IMR-90 (cell line): ENCODE data around the gene LRRC47. TPM values are rescaled to one million over a fixed set of nuclear protein-coding genes. Genes with fewer than 3 reads are reported as not detected.
"Not testable (repeated sequence)": the region's sequence is repeated elsewhere in the genome, so short reads cannot be mapped to it uniquely, and the experiment has no call there.

Experiments used
- ATAC-seq: fragments of 200-7000 bp; cut with Tn5 transposase; 2 replicates; pipeline ENCODE4 v1.9.1; 2020; ENCODE audit warnings: low read depth, mild to moderate bottlenecking, moderate library complexity
- BruUV-seq: library from RNA; stranded (reverse); fragments of 400-500 nt; replicated peaks from 2 replicates; lab custom pipeline; 2021; lab: Mats Ljungman, UMichigan
- CTCF ChIA-PET: fragments of 300-600 bp; formaldehyde crosslinking; extraction: SDS; loops from one replicate; lab custom pipeline; 2021; ENCODE audit warnings: antibody characterized with exemption; lab: Yijun Ruan, JAX
- POLR2A ChIA-PET: fragments of 300-600 bp; sonication (Branson Sonifier 250); formaldehyde crosslinking; loops from one replicate; lab custom pipeline; 2022; ENCODE audit warnings: antibody characterized with exemption; ENCODE audit not compliant: unreplicated experiment; lab: Charles Lee
- DNase-seq: peaks from one replicate; pipeline ENCODE4 v3.0.0; 2013
- H2AFZ ChIP-seq: replicated peaks from 2 replicates; pipeline ENCODE3; 2013; ENCODE audit warnings: low read length, mild to moderate bottlenecking; ENCODE audit not compliant: poor library complexity
- H2AK5ac ChIP-seq: 2 replicates; pipeline ENCODE4 v1.6.1; 2013; ENCODE audit warnings: low read depth, low read length, inconsistent platforms
- H2AK9ac ChIP-seq: replicated peaks from 2 replicates; pipeline ENCODE3; 2013; ENCODE audit warnings: mild to moderate bottlenecking, low read depth, low read length, moderate library complexity; ENCODE audit not compliant: poor library complexity
- H2BK120ac ChIP-seq: 2 replicates; pipeline ENCODE4 v1.6.1; 2013; ENCODE audit warnings: low read depth, low read length, inconsistent platforms
- H2BK15ac ChIP-seq: 3 replicates; pipeline ENCODE4 v1.6.1; 2013; ENCODE audit warnings: low read depth, low read length, inconsistent platforms
- H2BK20ac ChIP-seq: 2 replicates; pipeline ENCODE4 v1.6.1; 2013; ENCODE audit warnings: low read depth, mild to moderate bottlenecking, inconsistent platforms, low read length, moderate library complexity
- H2BK5ac ChIP-seq: 2 replicates; pipeline ENCODE4 v1.6.1; 2013; ENCODE audit warnings: mild to moderate bottlenecking, low read depth, low read length, inconsistent platforms; ENCODE audit not compliant: poor library complexity, severe bottlenecking
- H3K14ac ChIP-seq: replicated peaks from 2 replicates; pipeline ENCODE4 v1.6.1; 2013; ENCODE audit warnings: low read depth, low read length, inconsistent platforms
- H3K18ac ChIP-seq: 2 replicates; pipeline ENCODE4 v1.6.1; 2013; ENCODE audit warnings: low read depth, low read length, control low read depth
- H3K23ac ChIP-seq: 2 replicates; pipeline ENCODE4 v1.6.1; 2013; ENCODE audit warnings: low read depth, low read length, inconsistent platforms
- H3K27ac ChIP-seq: 2 replicates; pipeline ENCODE4 v1.5.1; 2013; ENCODE audit warnings: mild to moderate bottlenecking, control low read depth, low read length; ENCODE audit not compliant: insufficient read depth
- H3K27me3 ChIP-seq: 2 replicates; pipeline ENCODE4 v1.6.1; 2013; ENCODE audit warnings: low read length; ENCODE audit not compliant: control insufficient read depth, insufficient read depth
- H3K36me3 ChIP-seq: 2 replicates; pipeline ENCODE4 v1.6.1; 2013; ENCODE audit warnings: low read length, mixed read lengths; ENCODE audit not compliant: control insufficient read depth, insufficient read depth
- H3K4ac ChIP-seq: 2 replicates; pipeline ENCODE4 v1.6.1; 2013; ENCODE audit warnings: low read depth, low read length, inconsistent platforms
- H3K4me1 ChIP-seq: 2 replicates; pipeline ENCODE4 v1.6.1; 2013; ENCODE audit warnings: low read length, mixed read lengths; ENCODE audit not compliant: control insufficient read depth, insufficient read depth
- H3K4me2 ChIP-seq: 2 replicates; pipeline ENCODE4 v1.6.1; 2013; ENCODE audit warnings: low read depth, mild to moderate bottlenecking, control low read depth, low read length, moderate library complexity
- H3K4me3 ChIP-seq: 2 replicates; pipeline ENCODE4 v1.5.1; 2013; ENCODE audit warnings: low read depth, mild to moderate bottlenecking, control low read depth, low read length, moderate library complexity; ENCODE audit not compliant: insufficient read depth
- H3K56ac ChIP-seq: 2 replicates; pipeline ENCODE4 v1.6.1; 2013; ENCODE audit warnings: low read length, inconsistent platforms; ENCODE audit not compliant: insufficient read depth; ENCODE audit errors: extremely low read depth
- H3K79me1 ChIP-seq, 2 experiments: 2 replicates each; pipeline ENCODE4 v1.6.1; 2013; ENCODE audit warnings: low read length in 2 of 2, inconsistent platforms in 1 of 2, low read depth in 1 of 2
- H3K9ac ChIP-seq: 2 replicates; pipeline ENCODE4 v1.6.1; 2013; ENCODE audit warnings: low read depth, low read length, control low read depth
- H3K9me1 ChIP-seq: 2 replicates; pipeline ENCODE4 v1.6.1; 2013; ENCODE audit warnings: low read length, inconsistent platforms; ENCODE audit not compliant: insufficient read depth
- H3K9me3 ChIP-seq: 2 replicates; pipeline ENCODE4 v1.6.1; 2013; ENCODE audit warnings: low read length; ENCODE audit not compliant: control insufficient read depth, insufficient read depth
- H4K20me1 ChIP-seq: 2 replicates; pipeline ENCODE4 v1.6.1; 2013; ENCODE audit warnings: low read length, inconsistent platforms; ENCODE audit not compliant: insufficient read depth
- H4K5ac ChIP-seq: 2 replicates; pipeline ENCODE4 v1.6.1; 2013; ENCODE audit warnings: mild to moderate bottlenecking, low read depth, low read length, control low read depth
- H4K8ac ChIP-seq, 2 experiments: 2 replicates each; pipeline ENCODE4 v1.6.1; 2013; ENCODE audit warnings: low read depth in 2 of 2, low read length in 2 of 2, control low read depth in 1 of 2, inconsistent platforms in 1 of 2
- H4K91ac ChIP-seq: 2 replicates; pipeline ENCODE4 v1.6.1; 2013; ENCODE audit warnings: low read depth, low read length, inconsistent platforms; ENCODE audit not compliant: insufficient read depth
- WGBS, 2 experiments: methylation state at CpG; one replicate each; pipeline versions ENCODE4 v1.1.5 to v1.1.7; 2013; ENCODE audit warnings: missing lambda C conversion rate in 2 of 2; ENCODE audit not compliant: insufficient read length in 1 of 2; ENCODE audit errors: extremely low coverage in 2 of 2; 5-methylcytosine and 5-hydroxymethylcytosine counted together
- dilution Hi-C: fragments of 300-500 bp; cut with HindIII; formaldehyde crosslinking; loops from one replicate; pipeline ENCODE4 v1.14.3; 2018; ENCODE audit warnings: low sequenced_read_pairs; ENCODE audit not compliant: unreplicated experiment
- in situ Hi-C: fragments of 300-500 bp; cut with MboI; formaldehyde crosslinking; loops from 3 replicates; pipeline ENCODE4 v1.14.3; 2019; ENCODE audit warnings: low sequenced_read_pairs, inconsistent platforms, mixed read lengths
- intact Hi-C: fragments of 100-400 bp; cut with micrococcal nuclease; formaldehyde crosslinking; loops from 2 replicates; pipeline ENCODE4 v1.10.0; 2022
- polyA plus RNA-seq, 3 experiments: library from polyadenylated mRNA; depleted of rRNA; stranded (reverse); fragments of >200 nt; gene quantifications; 2 replicates each; pipeline ENCODE4 v1.2.3, GENCODE V29; 2012; ENCODE audit warnings: low replicate concordance in 1 of 3
- total RNA-seq: library from RNA; depleted of rRNA; stranded (reverse); fragments of >200 nt; gene quantifications from 2 replicates; pipeline ENCODE4 v1.2.3, GENCODE V29; 2012

Gene LRRC47
- total and polyA plus RNA-seq, 2 of the 4 experiments (the other 2 are of a cell fraction), result 15.2 to 19.7 TPM

- CTCF ChIA-PET, H3K27ac ChIP-seq, H3K4me2 ChIP-seq, H3K79me1 ChIP-seq, in situ Hi-C loops, ATAC-seq, H4K91ac ChIP-seq, DNase-seq, H3K14ac ChIP-seq, H4K8ac ChIP-seq, H2BK5ac ChIP-seq, H3K4me1 ChIP-seq, H3K9me3 ChIP-seq, H4K5ac ChIP-seq, H3K4me3 ChIP-seq, H3K9me1 ChIP-seq, H3K4ac ChIP-seq, H2AK5ac ChIP-seq, H3K27me3 ChIP-seq, H2BK20ac ChIP-seq, H3K36me3 ChIP-seq, H3K23ac ChIP-seq, POLR2A ChIA-PET, H3K9ac ChIP-seq, H4K20me1 ChIP-seq, H3K56ac ChIP-seq, H2BK120ac ChIP-seq, H2BK15ac ChIP-seq, H2AFZ ChIP-seq, H3K18ac ChIP-seq, dilution Hi-C loops, BruUV-seq, H2AK9ac ChIP-seq: not testable (repeated sequence)
- WGBS, 2 experiments, result no CpG with 5 or more reads among the region's 3 CpGs
- intact Hi-C loops, result loop anchor here (5.0 kb wide), 1 partner anchor 348 kb away; the partner anchor contains the start of gene ARHGEF16
These were observed 4.5 kb upstream of the LRRC47 start for GRCh38 chr1:3800795-3801194.
